EL (cell line): ENCODE measurements around the gene IL10.
"Not testable (repeated sequence)": the region's sequence is repeated elsewhere in the genome, so short reads cannot be mapped to it uniquely, and the experiment has no call there.

Experiments
- DNase-seq: peaks from one replicate; pipeline ENCODE4 v3.0.0-alpha.2; 2016

IL10 gene

DNA sequence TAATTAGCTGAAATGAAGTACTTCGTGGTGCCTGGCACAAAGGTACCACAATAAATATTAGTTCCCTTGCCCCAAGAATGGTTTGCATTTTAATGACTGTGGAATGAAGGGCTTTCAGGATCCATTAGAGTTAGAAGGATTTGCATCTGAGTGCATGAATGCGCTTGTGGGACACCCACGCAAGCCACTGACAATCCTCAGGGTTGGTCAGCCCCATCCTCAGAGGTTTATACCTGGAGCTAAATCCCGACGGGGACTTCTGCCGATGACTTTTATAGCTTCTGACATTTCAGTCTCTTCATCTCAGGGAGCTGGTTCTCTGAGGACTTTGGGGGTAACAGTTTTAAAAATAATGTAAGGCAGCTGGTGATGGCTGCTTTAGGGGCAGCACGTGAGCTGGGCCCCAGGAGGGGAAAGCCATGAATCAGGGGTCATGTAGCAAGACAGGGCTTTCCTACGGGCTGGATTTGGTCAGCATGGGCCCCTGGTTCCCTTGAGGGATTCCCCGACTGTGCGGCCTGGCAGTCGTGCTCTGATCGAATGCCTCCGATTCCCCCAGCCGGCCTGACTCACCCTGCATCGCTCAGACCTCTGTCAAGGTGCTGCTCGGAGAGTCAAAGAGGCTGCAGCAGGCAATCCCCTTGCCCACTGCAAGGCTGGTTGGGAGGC is 20.8 kb upstream of the IL10 start:
- no peak for DNase-seq

DNA sequence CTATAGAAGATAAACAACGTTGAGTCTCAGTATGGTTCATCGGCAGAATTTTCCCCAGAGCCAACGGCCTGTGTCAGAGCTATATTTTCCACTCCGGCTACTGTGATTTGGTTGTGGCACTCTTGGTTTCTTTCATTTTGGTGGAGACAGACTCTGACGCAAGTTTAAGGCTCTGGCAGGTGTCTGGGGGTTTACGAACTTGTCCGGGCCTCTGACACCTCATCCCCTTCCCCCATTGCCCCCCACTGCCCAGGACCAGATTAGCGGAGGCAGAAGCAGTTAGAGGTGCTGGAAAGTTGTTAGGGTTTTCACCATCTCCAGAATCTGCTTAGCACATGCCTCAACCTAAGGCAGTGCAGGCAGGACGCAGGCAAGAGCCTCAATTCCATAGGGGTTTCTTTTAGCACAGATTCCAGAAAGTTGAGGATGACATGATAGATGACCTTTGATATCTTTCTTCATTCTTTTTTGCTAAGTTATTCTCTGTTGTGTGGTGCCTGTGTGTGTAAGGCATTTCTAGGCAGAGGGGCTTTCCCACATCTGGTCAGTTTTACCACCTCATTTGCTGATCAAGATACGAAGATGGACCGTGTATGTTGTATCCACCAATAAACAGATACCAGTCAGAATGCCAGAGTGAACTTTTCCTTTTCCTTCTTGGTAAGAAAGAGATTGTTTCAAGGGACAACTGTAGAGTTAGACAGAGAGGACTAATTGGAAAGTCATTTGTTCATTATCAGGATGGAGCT is 18.4 kb upstream of the IL10 start:
- DNase-seq, result no peak

DNA sequence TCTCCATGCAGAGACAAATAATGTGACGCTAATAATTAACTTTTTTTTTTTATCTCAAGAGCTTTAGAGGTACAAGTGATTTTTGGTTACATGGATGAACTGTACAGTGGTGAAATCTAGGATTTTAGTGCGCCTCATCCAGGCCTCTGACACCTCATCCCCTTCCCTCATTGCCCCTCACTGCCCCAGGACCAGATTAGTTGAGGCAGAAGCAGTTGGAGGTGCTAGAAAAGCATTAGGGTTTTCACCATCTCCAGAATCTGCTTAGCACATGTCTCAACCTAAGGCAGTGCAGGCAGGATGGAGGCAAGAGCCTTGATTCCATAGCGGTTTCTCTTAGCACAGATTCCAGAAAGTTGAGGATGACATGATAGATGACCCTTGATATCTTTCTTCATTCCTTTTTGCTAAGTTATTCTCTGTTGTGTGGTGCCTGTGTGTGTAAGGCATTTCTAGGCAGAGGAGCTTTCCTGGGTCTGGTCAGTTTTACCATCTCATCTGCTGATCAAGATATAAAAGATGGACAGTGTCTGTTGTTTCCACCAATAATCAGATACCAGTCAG is 16.3 kb upstream of the IL10 start:
- DNase-seq, result no peak

GRCh38 chr1:206787891-206788290 is 15.6 kb upstream of the IL10 start:
- no peak for DNase-seq

DNA sequence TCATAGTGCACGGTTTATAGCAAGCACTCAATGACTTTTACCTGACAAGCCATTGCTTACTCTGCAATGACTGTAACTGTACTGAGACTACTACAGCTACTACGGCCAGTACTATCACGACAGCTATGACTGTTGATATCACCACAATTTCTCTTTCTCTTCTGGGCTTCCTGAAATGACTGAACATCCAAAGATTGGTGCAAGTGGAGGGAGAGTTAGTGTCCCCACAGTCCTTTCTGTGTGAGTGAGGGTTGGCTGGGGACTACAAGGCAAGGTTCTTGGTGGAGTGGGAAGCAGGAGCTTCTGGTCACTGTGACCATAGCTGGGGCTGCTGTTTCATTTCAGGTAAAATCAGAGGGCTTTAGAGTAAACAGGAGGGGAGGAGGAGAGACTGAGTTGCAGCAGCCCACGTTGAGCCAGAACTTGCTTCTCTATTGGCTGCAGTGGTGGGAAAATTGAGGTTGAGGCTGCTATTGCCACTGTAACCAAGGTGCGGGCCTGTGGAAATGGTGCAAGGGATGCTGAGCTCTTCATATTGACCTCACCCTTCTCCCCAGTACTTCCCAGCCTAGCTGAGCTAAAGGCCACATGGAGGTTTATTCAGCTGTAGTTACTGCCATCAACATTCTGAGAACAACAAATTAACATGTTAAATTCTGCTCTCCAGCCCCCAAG is 14.1 kb upstream of the IL10 start:
- no peak for DNase-seq

DNA sequence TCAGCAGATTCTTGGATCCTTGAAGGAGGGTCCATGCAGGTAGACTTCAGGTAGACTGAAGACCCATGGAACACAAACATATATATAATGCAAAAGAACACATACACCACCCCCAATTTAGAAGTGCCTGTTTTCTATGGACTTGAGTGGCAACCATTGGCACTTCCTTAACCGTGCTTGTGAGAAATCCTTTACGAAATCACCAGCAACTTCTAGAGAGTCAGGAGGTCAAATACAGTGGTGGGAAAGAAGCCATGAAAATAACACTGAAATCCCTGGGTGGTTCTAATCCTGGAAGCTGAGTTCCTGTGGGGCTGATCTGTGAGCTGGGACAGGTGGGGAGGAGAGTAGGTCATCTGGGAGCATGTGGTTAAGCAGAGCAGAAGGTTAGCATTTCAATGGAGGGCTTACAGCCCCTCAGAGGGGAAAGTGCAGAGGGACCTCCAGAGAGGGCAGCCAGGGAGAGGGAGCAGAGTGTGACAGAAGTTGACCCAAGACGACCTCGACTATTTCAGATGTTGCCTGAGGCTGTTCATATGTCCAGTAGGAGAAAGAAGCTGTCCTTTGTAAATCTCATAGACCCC is 13.0 kb upstream of the IL10 start:
- no peak for DNase-seq

DNA sequence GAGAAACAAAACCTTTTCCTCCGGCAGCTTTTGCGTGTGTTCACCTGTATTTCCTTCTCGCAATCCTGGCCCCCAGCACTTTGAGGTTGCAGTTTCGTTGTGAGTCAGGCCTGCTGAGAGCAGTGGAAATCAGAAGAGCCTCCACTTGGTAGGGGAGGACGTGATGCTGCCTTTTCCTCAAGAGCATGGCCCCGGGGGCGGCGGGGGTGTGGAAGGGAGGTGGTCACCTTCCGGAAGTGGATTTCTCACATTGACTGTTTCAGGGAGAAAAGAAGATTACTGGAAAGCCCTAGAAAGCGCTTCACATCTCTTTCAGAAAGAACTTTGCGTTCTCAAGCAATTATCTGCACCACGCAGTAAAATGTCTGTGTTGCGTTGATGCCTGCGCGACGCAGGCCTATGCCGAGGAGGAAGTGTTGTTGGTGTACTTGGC is 12.2 kb upstream of the IL10 start:
- no peak for DNase-seq

GRCh38 chr1:206783506-206783905 is 11.2 kb upstream of the IL10 start:
- DNase-seq, result no peak

- no peak for DNase-seq
Observed at GRCh38 chr1:206782448-206782847, 10.2 kb upstream of the IL10 start.

GRCh38 chr1:206779638-206780037 is 7.3 kb upstream of the IL10 start:
- DNase-seq, result no peak

DNA sequence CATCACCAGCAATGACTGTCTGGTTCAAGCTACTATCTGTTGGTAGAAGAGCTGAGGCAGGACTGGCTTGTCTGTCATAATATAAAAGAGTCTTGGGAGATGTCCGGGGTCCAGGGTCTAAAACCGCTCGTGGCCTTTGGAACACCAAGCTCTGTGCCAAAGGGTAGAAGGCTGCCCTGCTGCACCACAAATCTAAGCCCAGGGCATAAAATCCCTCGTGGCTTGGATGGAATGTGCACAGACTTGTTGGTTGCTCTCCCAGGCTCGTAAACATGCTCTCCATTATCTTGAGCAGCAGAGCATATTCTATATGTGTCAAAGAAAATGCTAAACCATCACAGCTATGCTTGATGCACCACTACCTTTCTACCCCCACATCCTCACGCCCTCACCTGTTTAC is 6.6 kb upstream of the IL10 start:
- DNase-seq, result not testable (repeated sequence)

GRCh38 chr1:206778031-206778430 is 5.7 kb upstream of the IL10 start:
- no peak for DNase-seq

DNA sequence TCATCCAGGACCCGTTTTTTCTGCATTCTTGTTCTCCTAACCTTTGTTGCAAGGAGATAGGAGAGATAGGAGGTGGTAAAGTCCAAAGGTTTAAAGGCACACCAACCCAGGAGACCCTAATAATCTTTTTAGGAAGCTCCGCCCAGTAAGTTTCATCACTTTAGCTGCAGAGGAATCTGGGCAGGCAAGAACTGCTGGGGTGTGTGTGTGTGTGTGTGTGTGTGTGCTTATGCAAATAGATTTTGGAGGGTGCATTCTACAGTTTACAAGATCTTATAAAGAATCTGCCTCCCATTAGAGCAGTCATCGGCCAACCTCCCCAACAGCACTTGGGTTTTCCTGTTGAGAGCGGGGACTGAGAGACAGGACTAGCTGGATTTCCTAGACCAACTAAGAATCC is 3.9 kb upstream of the IL10 start:
- DNase-seq, result no peak

GRCh38 chr1:206774093-206774492 is 1.8 kb upstream of the IL10 start:
- no peak for DNase-seq

- DNase-seq, result no peak
Observed at GRCh38 chr1:206771338-206771692, 979 bp downstream of the IL10 start.

DNA sequence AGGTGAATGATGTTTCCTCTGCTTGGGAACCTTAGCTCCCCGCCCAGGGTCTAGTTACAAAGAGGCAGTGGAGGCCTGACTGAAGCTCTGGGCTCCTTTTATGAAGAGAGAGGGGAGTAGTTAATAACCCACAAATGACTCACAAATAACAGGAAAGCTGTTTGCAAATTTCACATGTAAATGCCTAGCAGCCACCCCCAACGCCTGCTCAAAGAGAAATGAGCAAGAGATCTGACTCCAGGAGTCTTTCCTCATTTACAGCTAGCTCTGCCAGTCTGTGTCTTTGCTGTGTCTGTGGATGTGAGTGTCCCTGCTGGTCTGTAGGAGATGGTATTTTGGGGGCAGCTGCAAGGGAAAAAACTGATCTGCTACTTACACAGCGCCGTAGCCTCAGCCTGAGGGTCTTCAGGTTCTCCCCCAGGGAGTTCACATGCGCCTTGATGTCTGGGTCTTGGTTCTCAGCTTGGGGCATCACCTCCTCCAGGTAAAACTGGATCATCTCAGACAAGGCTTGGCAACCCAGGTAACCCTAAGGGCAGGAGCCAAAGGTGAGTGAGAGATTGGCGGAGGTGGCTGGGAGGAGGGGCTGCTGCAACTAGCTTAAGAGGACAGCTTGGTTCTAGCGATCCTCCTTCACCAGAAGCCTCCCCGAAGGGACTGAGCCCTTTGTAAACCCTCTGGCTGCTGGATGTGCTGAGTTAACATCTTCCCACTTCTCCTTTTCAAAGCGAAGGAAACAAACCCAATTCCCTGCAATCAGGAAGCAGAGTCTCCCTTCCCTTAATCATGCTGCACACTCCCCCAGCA is 1.6 kb downstream of the IL10 start, which contains the start of gene IL19:
TSS of gene IL19 (plus strand) at position 243 of the 807 bp plus-strand sequence. CDS start 65,890 bp downstream, outside the sequence.
- DNase-seq, result peak; percentile 26

DNA sequence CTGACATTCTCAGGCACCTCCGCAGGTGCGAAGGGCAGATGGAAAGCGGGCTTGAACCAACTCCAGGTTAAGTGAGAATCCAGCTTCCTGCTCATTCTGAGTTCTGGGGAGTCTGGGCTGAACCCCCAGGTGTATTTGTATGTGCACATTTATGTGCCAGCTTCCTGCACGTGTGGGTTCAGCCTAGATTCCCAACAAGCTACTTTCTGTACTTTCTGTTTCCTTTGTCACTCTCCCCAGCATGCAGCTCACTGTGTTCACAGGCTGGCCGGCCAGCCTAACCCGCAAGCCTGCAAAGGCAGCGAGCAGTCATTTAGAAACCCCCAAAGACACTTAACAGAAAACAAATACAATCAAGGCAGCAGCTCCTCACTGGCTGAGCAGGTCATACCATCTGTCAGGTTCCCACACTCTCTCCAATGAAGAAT is 3.0 kb downstream of the IL10 start:
- DNase-seq, result no peak

- DNase-seq, result no peak
Observed at GRCh38 chr1:206768472-206769303, 3.6 kb downstream of the IL10 start.

GRCh38 chr1:206766251-206766856 is 5.9 kb downstream of the IL10 start:
- peak; percentile 80 for DNase-seq

- DNase-seq, result not testable (repeated sequence)
Observed at GRCh38 chr1:206765771-206766170, 6.5 kb downstream of the IL10 start.
